ES-I3 (cell line): ENCODE results near the gene LAG3.

Source experiments
- H3K36me3 ChIP-seq: 2 replicates; pipeline ENCODE4 v1.6.1; 2013; ENCODE audit warnings: mild to moderate bottlenecking, low read length, control low read depth, moderate library complexity; ENCODE audit not compliant: insufficient read depth
- H3K4me1 ChIP-seq: 2 replicates; pipeline ENCODE4 v1.6.1; 2013; ENCODE audit warnings: mild to moderate bottlenecking, control low read depth, low read length; ENCODE audit not compliant: insufficient read depth
- H3K9ac ChIP-seq: 2 replicates; pipeline ENCODE4 v1.6.1; 2013; ENCODE audit warnings: low read depth, mild to moderate bottlenecking, low read length, moderate library complexity
- H3K9me3 ChIP-seq: 2 replicates; pipeline ENCODE4 v1.6.1; 2013; ENCODE audit warnings: mild to moderate bottlenecking, low read length, moderate library complexity; ENCODE audit not compliant: control insufficient read depth, insufficient read depth

LAG3 gene

DNA sequence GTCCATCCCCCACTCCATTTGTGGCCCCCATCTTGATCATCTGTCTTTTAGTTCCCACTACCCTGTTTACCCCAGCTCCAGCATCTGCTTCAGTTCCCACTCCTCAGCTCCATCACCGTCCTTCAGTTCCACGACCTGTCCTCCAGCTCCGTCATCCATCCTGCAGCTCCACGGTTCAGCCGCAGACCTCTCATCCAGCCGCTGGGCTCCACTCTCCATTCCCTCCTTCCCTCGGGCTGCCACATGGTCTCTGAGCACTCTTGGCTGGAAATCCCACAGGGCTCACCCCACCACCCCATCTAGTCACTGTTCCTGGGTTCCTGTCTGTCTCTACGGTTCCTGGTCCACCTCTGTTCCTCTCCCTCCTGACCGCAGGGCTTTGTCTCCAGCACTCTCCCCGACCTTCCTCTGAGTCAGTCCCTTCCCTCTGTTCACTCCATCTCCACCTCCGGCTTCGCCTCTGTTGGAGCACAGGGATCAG is 52.6 kb downstream of the LAG3 start:
- peaks cover 19% of the 10 kb centered on the region for H3K4me1 ChIP-seq
- H3K36me3 ChIP-seq = no peaks in the 10 kb centered on the region
- H3K9me3 ChIP-seq = no peaks in the 10 kb centered on the region
- H3K9ac ChIP-seq = peak overlapping the region; percentile 37

DNA sequence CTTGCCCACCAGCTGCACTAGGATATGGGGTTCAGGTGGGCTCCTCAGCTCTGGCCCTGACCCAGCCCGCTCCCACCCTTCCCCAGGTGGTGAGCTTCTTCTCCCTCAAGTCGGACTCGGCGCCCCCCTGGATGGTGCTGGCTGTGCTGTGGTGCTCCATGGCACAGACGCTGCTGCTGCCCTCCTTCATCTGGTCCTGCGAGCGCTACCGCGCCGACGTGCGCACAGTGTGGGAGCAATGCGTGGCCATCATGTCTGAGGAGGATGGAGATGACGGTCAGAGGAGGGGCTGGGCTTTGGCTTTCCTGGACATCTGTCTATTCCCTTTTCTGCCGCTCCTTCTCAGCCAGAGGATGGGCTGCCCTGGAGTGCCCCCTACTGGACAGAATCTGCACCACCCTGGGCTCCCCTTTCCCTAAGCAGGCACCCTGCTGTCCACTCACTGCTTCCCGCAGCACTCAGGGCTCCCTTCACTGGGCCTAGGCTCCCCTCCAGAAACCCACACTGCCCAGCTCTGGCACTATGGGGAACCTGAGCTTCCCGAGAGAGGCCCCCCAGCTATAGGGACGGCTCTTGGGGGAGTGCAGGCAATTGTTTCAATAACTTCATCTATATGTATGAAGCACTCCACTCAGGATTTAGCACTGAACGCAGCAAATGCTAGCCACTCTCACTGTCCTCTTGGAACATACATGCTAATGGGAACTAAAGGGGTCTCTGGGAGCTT is 53.2 kb downstream of the LAG3 start:
- Histone ChIP-seq H3K9me3 (no peaks in the 10 kb centered on the region), H3K4me1 (peaks cover 13% of the 10 kb centered on the region), H3K9ac (peak overlapping the region; percentile 37), H3K36me3 (no peaks in the 10 kb centered on the region)

DNA sequence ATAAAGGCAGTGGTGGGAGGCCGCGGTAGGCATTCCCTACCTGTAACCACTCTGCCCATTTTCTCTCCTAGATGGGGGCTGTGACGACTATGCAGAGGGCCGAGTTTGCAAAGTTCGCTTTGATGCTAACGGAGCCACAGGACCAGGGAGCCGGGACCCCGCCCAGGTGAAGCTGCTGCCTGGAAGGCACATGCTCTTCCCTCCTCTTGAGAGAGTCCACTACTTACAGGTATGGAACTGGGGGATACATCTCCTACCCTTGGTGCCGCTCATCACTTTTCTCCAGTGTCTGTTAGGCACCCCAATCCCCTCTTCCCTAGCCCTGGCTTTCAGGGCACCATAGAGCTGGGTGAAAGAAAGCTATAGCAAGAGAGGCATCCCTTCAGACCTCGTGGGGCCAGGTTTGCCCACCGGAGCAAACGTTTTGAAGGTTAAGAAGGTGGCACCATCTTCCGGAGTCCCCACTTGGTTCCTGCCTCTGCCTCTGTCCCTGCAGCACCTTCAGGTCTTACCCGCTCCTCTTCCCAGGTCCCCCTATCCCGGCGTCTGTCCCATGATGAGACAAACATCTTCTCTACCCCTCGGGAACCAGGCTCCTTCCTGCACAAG is 53.9 kb downstream of the LAG3 start:
- no peak overlapping the region for H3K9ac ChIP-seq
- H3K36me3 ChIP-seq = no peaks in the 10 kb centered on the region
- H3K9me3 ChIP-seq = no peaks in the 10 kb centered on the region
- H3K4me1 ChIP-seq = peaks cover 9% of the 10 kb centered on the region

DNA sequence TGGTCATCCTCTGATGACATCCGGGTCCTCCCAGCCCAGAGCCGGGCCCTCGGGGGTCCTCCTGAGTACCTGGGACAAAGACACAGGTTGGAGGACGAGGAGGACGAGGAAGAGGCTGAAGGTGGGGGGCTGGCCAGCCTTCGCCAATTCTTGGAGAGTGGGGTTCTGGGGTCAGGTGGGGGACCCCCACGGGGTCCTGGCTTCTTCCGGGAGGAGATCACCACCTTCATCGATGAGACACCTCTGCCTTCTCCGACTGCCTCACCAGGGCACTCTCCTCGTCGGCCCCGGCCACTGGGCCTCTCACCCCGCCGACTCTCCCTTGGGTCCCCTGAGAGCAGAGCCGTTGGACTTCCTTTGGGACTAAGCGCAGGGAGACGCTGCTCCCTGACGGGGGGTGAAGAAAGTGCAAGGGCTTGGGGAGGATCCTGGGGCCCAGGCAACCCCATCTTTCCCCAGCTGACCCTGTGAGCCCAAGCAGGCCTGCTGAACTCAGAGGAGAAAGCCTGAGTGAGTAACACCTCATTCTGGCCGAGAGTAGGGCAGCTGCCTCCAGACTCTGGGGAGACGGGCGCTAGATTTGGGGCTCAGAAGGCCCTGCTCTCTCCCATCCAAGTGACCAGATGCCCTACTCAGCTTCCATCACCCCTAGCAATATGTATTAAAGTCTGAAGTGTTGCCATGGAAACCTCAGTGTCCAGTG is 54.6 kb downstream of the LAG3 start:
- Histone ChIP-seq H3K9ac (peak overlapping the region; percentile 26), H3K36me3 (0 out of 2 replicates have a peak, but pooled peaks cover 3% of the 10 kb centered on the region), H3K4me1 (peaks cover 9% of the 10 kb centered on the region), H3K9me3 (no peaks in the 10 kb centered on the region)

DNA sequence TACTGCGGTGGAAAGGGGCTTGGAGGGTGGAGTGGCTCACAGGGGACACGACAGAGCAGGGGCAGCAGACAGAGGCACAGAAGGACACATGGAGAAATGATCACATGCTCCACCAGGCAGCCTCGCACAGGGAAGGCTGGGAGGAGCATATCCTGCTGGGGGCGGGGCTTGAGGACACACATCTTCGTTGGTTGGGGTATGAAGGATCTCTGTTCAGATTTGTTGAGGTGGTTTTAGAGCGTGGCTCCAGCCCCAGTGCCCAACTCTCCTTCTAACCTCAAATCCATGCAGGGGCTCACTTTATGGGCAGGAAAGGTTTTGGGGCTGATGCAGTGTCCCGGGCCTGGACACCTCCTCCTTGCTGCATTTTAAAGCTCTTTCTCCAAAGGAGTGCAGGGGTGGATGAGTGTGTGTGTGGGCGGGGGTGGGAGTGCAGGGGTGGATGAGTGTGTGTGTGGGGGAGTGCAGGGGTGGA is 55.2 kb downstream of the LAG3 start:
- H3K9ac ChIP-seq = peak overlapping the region; percentile 34; the same call in 1 of the 2 replicates

More for the DNA sequence above, 55.2 kb downstream of the LAG3 start:
- H3K36me3 ChIP-seq = 0 out of 2 replicates have a peak, but pooled peaks cover 3% of the 10 kb centered on the region
- peaks cover 9% of the 10 kb centered on the region for H3K4me1 ChIP-seq
- no peaks in the 10 kb centered on the region for H3K9me3 ChIP-seq
